Activated naive CD4-positive, alpha-beta T cell treated with anti-CD3 and anti-CD28 coated beads, Interleukin-2, amount 50 U/mL, for 16 hours (primary cell): ENCODE measurements around the gene PRSS23.

ENCODE experiments used
- DNase-seq: peaks from one replicate; pipeline ENCODE4 v3.0.0-alpha.2; 2020

The PRSS23 gene

GRCh38 chr11:86790867-86791849 is 9.2 kb upstream of the PRSS23 start:
- no peak for DNase-seq

- DNase-seq: no peak
Observed at GRCh38 chr11:86792150-86792549, 8.2 kb upstream of the PRSS23 start.

GRCh38 chr11:86793307-86793706 is 7.0 kb upstream of the PRSS23 start:
- no peak for DNase-seq

- DNase-seq: no peak
Observed at GRCh38 chr11:86795511-86795910, 4.8 kb upstream of the PRSS23 start.

- DNase-seq: no peak
Observed at GRCh38 chr11:86795949-86796348, 4.4 kb upstream of the PRSS23 start.

GRCh38 chr11:86797133-86797532 is 3.2 kb upstream of the PRSS23 start:
- no peak for DNase-seq

- no peak for DNase-seq
Observed at GRCh38 chr11:86798988-86799387, 1.4 kb upstream of the PRSS23 start.

- DNase-seq: no peak
Observed at GRCh38 chr11:86799680-86800075, 664 bp upstream of the PRSS23 start.

GRCh38 chr11:86800960-86801272 is 574 bp downstream of the PRSS23 start:
- no peak for DNase-seq

- no peak for DNase-seq
Observed at GRCh38 chr11:86801364-86801763, 1.0 kb downstream of the PRSS23 start.

GRCh38 chr11:86802146-86802545 is 1.8 kb downstream of the PRSS23 start:
- DNase-seq: no peak

GRCh38 chr11:86802601-86803051 is 2.3 kb downstream of the PRSS23 start:
- DNase-seq: no peak

GRCh38 chr11:86803136-86804045 is 3.0 kb downstream of the PRSS23 start:
- DNase-seq: no peak

GRCh38 chr11:86804951-86805350 is 4.6 kb downstream of the PRSS23 start:
- DNase-seq: no peak

- no peak for DNase-seq
Observed at GRCh38 chr11:86805873-86806310, 5.5 kb downstream of the PRSS23 start.

GRCh38 chr11:86806903-86807302 is 6.6 kb downstream of the PRSS23 start:
- no peak for DNase-seq

- DNase-seq: no peak
Observed at GRCh38 chr11:86807360-86807759, 7.0 kb downstream of the PRSS23 start.

- no peak for DNase-seq
Observed at GRCh38 chr11:86809561-86809960, 9.2 kb downstream of the PRSS23 start.

- no peak for DNase-seq
Observed at GRCh38 chr11:86810288-86810687, 9.9 kb downstream of the PRSS23 start.

GRCh38 chr11:86811637-86812321 is 11.4 kb downstream of the PRSS23 start:
- no peak for DNase-seq

- DNase-seq: no peak
Observed at GRCh38 chr11:86812322-86812670, 12.0 kb downstream of the PRSS23 start.

GRCh38 chr11:86812981-86813380 is 12.6 kb downstream of the PRSS23 start:
- no peak for DNase-seq

GRCh38 chr11:86814775-86815174 is 14.4 kb downstream of the PRSS23 start:
- DNase-seq: no peak
